CD4-positive, alpha-beta T cell treated with Interleukin-4 for 1 hour (primary cell): Measurements from ENCODE around the gene PRICKLE3.
A peak's percentile ranks its signal among the peaks of the same experiment; 100 is the strongest.
"Not testable (repeated sequence)": the region's sequence is repeated elsewhere in the genome, so short reads cannot be mapped to it uniquely, and the experiment has no call there.

Source experiments
- DNase-seq, 2 donors: peaks; one replicate each; pipeline ENCODE4 v3.0.0-alpha.2; 2020 to 2022

The PRICKLE3 gene

DNA sequence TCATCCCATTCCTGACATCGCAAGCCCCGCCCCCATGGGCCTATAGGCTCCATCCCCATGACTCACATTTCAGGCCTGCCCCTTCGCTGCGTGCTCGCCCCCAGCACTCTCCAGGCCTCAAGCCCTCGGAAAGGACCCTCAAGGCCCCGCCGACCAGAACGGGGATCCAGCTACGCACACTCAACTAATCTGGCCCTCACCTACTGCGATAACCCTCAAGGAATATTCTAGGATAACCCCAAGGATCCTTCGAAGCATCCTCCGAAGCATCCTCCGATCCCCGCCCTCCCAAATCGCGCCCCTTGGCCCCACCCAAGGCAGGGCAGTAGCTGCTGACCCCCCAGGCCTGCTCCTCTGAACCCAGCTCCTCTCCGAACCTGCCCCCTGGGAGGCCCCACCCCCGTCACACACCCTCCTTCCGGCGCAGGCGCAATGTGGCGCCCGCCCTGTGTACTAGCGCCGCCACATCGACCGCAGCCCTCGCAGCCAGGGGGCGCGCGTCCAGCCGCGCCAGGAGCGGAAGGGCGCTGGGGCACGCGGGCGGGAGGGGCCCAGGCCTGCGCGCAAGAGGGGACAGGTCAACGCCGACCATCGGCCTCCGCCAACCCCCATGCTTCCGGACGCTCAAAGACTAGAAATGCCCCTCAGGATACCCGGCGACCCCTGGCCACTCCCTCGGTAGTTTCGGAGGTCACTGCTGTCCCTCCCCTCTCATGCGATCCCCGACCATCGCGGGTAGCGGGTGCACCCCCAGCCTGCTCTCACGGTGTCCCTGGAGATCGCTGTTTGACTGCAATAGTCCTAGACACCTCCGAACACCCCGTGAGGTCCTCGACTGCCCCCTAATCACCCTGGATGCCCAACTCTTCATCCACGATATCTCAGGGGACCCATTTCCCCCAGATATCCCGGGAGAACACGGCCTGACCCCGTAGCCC lies 30.0 kb downstream of the PRICKLE3 start:
- DNase-seq: peak; percentile 89

DNA sequence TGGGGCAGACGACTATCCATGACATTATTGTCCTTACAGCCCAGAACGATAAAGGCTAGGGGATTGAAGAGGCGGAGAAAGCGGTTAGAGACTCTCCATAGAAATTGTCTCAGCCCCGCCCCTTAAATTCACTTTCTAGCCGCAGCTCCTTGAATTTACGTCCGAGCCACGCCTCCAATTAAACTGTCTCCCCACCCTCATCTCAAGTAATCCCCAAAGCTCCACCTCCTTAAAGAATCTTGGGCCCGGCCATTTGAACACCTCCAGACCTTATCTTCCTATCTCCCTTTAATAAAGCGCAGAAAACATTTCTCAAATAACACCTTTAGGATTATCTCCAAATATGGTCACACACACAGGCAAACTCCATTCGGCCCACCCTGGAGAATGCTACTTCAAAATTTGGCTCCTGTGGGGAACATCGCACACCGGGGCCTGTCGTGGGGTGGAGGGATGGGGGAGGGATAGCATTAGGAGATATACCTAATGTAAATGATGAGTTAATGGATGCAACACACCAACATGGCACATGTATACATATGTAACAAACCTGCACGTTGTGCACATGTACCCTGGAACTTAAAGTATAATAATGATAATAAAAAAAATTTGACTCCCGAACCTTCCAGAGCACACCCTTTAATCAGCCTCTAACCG lies 30.8 kb downstream of the PRICKLE3 start:
- DNase-seq: peak; percentile 50 to 62

GRCh38 chrX:49153467-49153866 lies 32.7 kb downstream of the PRICKLE3 start:
- no peak for DNase-seq

GRCh38 chrX:49149291-49149690 lies 36.9 kb downstream of the PRICKLE3 start:
- DNase-seq: not testable (repeated sequence)

- not testable (repeated sequence) for DNase-seq
These were observed 37.6 kb downstream of the PRICKLE3 start for GRCh38 chrX:49148390-49149100.

GRCh38 chrX:49147936-49148335 lies 38.2 kb downstream of the PRICKLE3 start:
- DNase-seq: no peak

GRCh38 chrX:49147282-49147681 lies 38.9 kb downstream of the PRICKLE3 start:
- no peak for DNase-seq

DNA sequence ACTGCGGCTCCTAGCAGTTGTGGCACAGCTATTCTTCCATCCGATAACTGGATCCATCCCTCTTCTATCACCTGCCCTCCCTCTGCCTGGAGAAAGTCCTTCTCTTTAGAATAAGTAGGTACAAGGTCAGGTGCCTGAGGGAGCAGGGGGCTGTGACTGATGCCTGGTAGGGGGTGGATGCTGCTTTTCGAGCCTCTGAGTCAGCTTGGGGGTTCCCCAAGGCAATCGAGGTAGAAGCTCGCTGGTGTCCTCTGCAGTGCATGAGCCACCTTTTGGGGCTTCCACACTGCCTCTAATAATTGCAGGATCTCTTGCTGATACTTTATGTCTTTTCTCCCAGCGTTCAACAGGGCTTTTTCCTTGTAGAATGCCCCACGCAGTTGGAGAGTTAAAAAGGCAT lies 43.0 kb downstream of the PRICKLE3 start:
- DNase-seq: not testable (repeated sequence)

- peak in 1 of 2 donors; percentile 28 for DNase-seq
These were observed 43.9 kb downstream of the PRICKLE3 start for GRCh38 chrX:49142264-49142663.

- no peak for DNase-seq
These were observed 46.5 kb downstream of the PRICKLE3 start for GRCh38 chrX:49139713-49140112.

DNA sequence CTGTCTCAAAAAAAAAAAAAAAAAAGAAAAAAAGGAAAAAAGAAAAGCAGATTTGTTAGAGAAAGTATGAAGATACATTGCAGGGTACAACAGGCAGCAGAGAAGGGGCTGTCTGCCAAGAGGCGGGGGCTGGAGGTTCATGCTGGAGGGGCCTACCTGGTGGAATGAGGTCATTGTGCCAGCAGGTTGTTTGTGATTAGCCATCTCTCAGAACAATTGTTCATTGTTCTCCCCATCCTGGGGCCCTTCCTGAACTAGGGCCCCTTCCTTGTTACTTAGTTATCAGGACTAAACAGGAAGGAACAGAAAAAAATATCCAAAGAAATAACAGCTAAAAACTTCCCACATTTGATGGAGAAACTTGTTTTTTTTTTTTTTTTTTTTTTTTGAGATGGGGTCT lies 48.7 kb downstream of the PRICKLE3 start:
- DNase-seq: no peak

- DNase-seq: no peak
These were observed 52.4 kb downstream of the PRICKLE3 start for GRCh38 chrX:49133759-49134158.

DNA sequence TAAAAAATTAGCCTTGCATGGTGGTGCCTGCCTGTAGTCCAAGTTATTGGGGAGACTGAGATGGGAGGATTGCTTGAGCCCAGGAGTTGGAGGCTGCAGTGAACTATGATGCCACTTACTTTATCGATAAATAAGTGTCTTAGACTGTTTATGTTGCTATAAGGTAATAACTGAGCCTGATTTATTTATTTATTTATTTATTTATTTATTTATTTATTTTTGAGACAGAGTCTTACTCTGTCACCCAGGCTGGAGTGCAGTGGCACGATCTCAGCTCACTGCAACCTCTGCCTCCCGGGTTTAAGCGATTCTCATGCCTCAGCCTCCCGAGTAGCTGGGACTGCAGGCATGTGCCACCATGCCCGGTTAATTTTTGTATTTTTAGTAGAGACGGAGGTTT lies 53.9 kb downstream of the PRICKLE3 start:
- not testable (repeated sequence) for DNase-seq

DNA sequence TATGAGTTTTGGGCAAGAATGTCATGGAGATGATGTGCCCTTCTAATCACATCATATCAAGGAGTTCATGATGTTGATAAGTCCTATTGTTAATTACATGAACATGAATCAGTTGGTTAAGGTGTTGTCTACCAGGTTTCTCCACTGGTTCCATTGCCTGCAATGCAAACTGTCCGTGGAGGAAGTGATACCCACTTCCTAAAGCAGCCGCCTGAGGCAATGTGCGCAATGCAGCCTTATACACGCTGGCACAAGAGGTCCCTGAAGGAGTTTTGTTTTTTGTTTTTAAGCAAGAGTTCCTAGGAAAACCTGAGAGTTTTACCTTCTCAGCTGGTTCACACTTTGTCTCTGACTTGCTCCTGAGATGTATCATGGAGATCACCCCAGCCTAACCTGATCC lies 56.7 kb downstream of the PRICKLE3 start:
- peak in 1 of 2 donors; percentile 16 for DNase-seq

GRCh38 chrX:49127742-49128258 lies 58.4 kb downstream of the PRICKLE3 start:
- not testable (repeated sequence) for DNase-seq
